ENCODE data around the gene HBG2.

HBG2 gene

GRCh38 chr11:5283882-5284281 lies 29.3 kb upstream of the HBG2 start:
- Histone ChIP-seq H3K36me3 (no peaks in the 10 kb centered on the region), H3K9me3 (no peaks in the 10 kb centered on the region), H3K4me3 (ENCODE audit: low read depth, low read length) (no peak overlapping the region), H3K27me3 (no peaks in the 10 kb centered on the region), H3K4me1 (no peaks in the 10 kb centered on the region)
- no peak for DNase-seq
- no peak for TF ChIP-seq CTCF (IDR thresholded peaks at IDR 0.05; ENCODE audit: low read depth, low read length)

- no peak for TF ChIP-seq CTCF (IDR thresholded peaks at IDR 0.05; ENCODE audit: low read depth, low read length)
- Histone ChIP-seq H3K9me3 (no peaks in the 10 kb centered on the region), H3K4me3 (ENCODE audit: low read depth, low read length) (no peak overlapping the region)
Measured at GRCh38 chr11:5283086-5283485, 28.5 kb upstream of the HBG2 start.

GRCh38 chr11:5282628-5283027 lies 28.0 kb upstream of the HBG2 start:
- TF ChIP-seq CTCF (IDR thresholded peaks at IDR 0.05; ENCODE audit: low read depth, low read length): no peak
- no peaks in the 10 kb centered on the region for H3K36me3 ChIP-seq
- H3K4me3 ChIP-seq (ENCODE audit: low read depth, low read length): no peak overlapping the region
- H3K27me3 ChIP-seq: no peaks in the 10 kb centered on the region
- DNase-seq: no peak
- no peaks in the 10 kb centered on the region for H3K4me1 ChIP-seq
- no peaks in the 10 kb centered on the region for H3K9me3 ChIP-seq

More at GRCh38 chr11:5283086-5283485, 28.5 kb upstream of the HBG2 start:
- Histone ChIP-seq H3K27me3 (no peaks in the 10 kb centered on the region), H3K36me3 (no peaks in the 10 kb centered on the region), H3K4me1 (no peaks in the 10 kb centered on the region)
- DNase-seq: no peak

- Histone ChIP-seq H3K4me1 (no peaks in the 10 kb centered on the region), H3K4me3 (ENCODE audit: low read depth, low read length) (no peak overlapping the region), H3K9me3 (no peaks in the 10 kb centered on the region), H3K27me3 (no peaks in the 10 kb centered on the region), H3K36me3 (no peaks in the 10 kb centered on the region)
- TF ChIP-seq CTCF (IDR thresholded peaks at IDR 0.05; ENCODE audit: low read depth, low read length): no peak
- no peak for DNase-seq
Measured at GRCh38 chr11:5281596-5281995, 27.0 kb upstream of the HBG2 start.

- no peak overlapping the region for H3K4me3 ChIP-seq (ENCODE audit: low read depth, low read length)
- DNase-seq: peak; percentile 11
- TF ChIP-seq CTCF (IDR thresholded peaks at IDR 0.05; ENCODE audit: low read depth, low read length): no peak
- H3K4me1 ChIP-seq: no peaks in the 10 kb centered on the region
- no peaks in the 10 kb centered on the region for H3K9me3 ChIP-seq
- H3K27me3 ChIP-seq: no peaks in the 10 kb centered on the region
- no peaks in the 10 kb centered on the region for H3K36me3 ChIP-seq
Measured at GRCh38 chr11:5280582-5281102, 26.1 kb upstream of the HBG2 start.

- no peak for DNase-seq
Measured at GRCh38 chr11:5279471-5280090, 25.0 kb upstream of the HBG2 start.

More at GRCh38 chr11:5279471-5280090, 25.0 kb upstream of the HBG2 start:
- Histone ChIP-seq H3K27me3 (no peaks in the 10 kb centered on the region), H3K9me3 (no peaks in the 10 kb centered on the region), H3K4me3 (ENCODE audit: low read depth, low read length) (no peak overlapping the region), H3K4me1 (no peaks in the 10 kb centered on the region), H3K36me3 (no peaks in the 10 kb centered on the region)
- TF ChIP-seq CTCF (IDR thresholded peaks at IDR 0.05; ENCODE audit: low read depth, low read length): no peak
